NOMO-1 treated with dmso at 0.1 percent for 144 hours (cell line): Measurements from ENCODE around the gene DUOXA2.
"Not testable (repeated sequence)": the region's sequence is repeated elsewhere in the genome, so short reads cannot be mapped to it uniquely, and the experiment has no call there.

Experiments
- DNase-seq: peaks from one replicate; lab custom pipeline; 2025; ENCODE audit not compliant: unreplicated experiment; lab: John Stamatoyannopoulos, UW

The DUOXA2 gene

DNA sequence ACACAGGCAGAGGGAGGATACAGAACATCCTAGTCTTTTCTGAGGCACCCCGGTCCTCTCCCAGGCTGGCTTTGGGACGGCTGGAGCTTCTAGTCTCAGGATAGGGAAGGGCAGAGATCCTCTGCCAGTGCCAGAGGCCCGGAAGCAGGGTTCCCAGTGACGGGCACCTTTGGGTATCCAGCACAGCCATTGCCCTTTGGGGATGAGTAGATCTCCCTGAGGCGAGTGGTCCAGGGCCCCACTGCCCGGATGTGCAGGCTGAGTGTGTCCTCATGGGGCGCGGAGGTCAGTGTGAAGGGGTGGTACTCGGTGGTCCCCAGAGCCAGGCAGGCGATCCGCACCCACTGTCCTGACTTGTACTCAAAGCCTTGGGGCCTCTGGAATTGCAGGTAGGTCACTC, 18.5 kb upstream of the DUOXA2 start:
- no peak for DNase-seq

DNA sequence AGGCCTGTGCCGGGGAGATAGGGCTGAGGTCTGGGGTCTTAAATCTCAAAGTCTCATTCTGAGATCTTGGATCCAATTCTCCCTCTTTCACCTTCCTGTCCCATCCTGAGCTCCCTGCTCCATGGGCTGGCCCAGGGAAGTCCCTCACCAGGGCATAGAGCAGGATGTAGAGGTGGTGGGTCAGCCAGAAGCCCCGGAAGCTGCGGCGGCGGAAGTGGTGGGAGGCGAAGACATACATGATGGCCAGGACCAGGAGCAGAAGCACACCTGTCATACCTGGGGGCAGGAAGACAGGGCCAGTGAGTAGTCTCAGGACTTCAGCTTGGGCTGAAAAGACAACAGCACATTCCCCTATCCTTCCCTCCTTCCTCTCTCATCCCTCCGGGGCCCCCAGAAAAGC, 16.7 kb upstream of the DUOXA2 start:
- no peak for DNase-seq

DNA sequence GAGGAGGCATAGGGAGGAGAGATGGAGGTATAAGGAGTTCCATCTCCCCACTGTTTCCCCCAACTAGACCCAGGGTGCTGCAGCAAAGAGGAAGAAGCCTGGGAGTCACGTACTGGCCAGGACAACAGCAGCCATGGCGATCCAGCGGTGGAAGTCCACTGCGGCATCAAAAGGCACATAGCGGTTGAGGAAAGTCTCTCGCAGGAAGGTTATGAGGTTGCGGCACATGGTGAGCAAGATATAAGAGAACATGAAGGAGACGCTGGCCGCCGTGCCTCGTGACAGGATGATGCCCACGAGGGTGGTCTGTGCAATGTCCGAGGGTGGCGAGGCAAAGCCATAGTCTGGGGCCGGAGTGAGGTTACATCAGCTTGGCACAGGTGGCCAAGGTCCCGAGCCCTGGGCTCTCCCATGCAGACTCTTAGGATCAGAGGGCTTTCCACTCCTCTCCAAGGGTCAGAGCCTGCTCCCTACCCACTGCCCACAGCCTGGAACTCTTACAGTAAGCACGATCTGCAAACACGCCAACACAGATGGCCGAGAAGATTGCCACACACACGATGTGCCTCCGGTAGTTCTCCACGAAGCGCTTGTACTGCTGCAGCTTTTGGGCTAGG, 14.5 kb upstream of the DUOXA2 start:
- no peak for DNase-seq

DNA sequence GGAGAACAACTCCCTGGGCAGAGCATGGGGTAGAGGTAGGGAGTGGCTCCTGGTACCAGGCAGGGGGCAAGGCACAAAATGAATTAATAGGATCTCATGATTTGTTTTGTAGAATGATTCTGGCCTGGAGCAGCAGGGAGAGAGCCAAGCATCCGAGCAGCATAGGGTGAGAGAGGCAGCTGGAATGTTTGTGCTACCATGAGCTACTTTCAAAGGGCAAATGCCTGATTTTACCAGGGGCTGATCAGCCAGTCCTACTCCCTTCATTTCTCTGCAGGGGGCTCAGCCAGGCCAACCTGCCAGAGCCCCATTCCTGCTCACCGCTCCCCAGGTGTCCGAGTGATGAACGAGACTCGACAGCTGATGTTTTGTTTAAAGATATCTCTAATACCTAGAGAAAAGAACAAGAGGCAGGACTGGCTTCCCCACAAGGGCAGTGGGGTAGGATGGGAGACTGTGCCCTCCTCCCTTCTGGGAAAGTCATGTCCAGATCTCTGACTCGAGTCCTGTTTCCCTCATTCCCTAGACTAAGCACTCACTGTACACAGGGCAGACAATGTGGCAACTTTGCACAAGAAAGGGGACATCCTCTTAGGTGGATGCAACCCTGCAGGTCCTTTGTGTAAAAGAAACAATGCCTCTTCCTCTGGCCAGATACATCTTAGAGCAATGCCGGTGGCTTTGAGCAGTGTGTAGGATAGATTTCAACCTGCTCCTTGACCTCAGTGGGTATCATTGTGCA, 13.1 kb upstream of the DUOXA2 start:
- DNase-seq: no peak

DNA sequence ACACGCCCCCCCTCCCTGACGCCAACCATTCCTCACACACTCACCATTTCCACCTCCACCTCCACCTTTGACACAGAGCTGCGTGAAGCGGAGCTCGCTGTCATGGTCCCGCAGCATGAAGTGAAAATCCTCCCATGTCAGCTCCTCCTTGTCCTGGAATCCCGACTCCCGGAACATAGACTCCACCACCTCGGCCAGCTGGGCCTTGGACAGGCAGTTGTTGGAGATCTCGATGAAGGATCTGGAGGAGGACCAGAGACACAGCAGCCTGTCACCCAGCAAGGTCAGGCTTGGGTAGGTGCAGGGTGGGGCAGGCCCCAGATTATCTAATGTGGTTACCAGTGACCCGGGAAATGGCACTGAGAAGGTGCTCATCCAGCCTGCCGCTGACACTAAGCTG, 12.4 kb upstream of the DUOXA2 start:
- no peak for DNase-seq

DNA sequence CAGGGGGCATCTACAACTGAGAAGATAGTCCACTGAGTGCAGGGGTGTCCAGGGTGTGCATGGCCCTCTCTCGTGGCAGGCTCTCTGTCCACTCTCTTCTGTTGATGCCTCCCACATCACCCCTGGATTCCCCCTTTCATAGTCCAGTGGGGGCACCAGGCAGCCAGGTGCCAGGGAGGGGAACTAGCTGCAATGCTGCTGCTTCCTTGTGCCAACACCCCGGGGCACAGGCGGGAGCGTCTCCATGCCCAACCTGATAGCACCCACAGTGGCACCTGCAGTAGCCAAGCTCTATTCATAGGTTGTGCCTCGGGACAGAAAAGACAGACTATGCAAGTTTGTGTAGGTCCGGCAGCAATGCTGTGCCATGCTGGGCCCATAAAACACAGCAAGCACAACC, 11.9 kb upstream of the DUOXA2 start:
- DNase-seq: no peak

DNA sequence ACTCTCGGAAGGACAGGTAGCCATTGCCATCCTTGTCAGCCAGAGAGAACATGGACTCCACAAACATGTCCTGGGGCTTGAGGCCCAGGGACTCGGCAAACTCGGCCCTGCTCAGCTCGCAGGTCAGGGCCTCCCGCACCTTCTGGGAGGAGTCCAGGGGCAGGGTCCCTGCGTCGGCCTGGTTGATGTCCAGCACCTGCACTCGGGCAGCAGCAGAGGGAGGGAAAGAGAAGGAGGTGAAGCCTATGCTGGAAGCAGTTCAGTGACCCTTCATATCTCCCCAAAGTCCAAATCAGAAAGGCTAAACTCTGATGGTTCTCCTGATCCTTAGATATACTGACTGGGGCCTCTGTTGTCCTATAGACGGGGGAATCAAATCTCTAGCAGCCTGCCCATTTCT, 10.0 kb upstream of the DUOXA2 start:
- not testable (repeated sequence) for DNase-seq

DNA sequence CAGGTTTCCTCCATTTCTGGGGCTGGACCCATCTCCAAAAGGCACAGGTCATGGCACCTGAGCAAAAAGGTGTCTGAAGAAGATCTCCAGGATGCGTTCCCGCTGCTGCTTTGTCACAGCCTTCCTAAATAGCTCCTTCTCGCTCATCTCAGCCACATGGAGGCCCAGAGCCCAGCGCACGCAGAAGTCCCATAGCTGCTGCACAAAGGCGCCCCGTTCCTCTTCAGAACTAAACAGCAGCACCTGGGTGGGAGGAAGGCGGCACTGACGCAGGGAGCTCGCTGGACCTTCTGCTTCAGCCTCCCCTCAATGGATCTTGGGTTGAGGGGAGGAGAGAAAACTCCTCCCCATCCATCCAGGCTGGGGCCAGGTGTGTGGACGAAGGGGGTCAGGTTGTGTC, 8.5 kb upstream of the DUOXA2 start:
- no peak for DNase-seq

DNA sequence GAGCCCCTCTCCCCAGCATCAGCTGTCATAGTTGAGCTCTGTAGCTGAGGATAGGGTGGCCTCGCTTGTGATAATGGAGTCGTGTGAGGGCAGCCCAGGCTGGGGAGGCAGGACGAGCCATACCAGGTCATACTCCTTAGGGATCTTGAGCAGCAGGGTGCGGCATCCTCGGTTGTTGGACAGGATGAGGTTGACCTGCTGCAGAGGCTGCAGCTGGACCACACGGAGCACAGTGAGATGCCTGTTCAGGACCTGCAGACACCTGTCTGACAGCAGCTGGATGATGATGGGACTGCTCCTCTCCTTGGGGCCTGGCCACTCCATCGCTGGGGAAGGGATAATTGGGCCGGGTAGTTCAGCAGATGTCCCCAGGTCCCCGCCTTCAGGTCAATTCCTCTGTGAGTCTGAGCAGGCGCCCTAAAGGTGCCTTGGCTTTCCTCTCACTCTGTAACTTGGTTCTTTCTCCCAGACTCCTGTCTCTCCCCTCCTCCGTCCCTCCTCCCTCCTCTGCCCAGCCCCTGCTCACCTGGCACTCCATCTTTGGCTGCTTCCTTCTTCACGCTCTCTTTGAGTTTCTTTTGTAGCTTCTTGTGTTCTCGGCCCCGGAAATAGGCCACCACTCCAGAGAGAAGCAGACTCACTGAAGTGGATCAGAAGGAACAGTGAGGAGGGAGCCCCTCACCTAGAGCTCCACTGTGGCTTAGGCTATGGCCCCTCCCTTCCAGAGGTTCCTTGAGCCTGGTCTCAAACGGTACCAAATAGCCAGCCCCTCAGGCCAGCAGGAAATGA, 7.9 kb upstream of the DUOXA2 start:
- DNase-seq: no peak

DNA sequence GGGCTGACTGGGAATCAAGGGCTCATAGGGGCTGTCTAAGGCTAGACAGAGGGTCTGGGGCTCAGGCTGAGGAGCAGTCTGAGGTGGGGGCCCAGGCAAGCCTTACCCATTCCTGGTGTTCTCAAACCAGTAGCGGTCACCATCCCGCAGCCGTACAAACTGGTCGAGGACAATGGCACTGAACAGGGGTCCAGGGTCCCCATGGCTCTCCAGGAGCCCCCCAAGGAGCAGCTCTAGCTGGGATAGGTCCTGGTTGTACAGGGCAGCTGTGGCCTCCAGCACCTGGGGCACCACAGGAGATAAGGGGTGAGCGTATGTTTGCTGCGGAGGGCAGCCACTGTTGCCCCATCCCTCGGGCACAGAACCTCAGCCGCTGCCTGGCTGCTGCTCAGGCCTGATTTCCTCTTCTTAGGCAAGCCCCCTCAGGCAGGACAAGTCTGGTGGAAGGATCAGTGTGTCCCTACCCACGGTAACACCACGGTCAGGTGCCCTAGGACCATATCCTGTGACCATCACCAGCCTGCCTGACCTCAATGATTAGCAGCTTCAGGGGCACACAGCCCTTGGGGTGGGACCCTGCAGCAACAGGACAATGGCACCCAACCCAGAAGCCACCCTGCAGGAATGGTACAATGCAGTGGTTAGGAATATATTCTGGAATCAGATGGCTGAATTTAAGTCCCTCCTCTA, 6.0 kb upstream of the DUOXA2 start:
- no peak for DNase-seq

DNA sequence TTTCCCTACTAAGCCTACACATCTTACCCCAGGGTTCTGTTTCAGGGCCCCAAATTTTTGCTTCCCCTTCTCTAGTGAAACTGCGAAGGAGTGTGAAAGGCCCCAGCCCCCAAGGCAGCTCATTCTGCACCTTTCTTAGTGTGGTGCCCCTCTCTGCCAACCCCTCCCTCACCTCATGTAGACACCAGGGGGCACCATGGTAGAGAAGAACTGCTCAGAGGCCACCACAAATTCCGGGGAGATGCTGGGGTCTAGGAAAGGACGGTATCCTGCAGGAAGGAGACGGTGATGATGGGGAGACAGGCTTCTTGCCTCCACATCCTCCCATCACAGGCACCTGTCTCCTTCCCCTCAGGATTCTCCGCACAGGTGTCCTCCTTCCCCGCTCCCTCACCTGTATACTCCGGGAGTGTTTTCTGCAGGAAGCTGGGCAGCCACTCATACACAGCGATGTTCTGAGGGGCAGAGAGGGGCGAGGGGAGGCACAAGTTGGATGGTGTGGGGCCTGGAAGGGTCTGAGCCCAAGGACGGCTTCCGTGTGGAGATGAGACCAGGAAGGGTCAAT, 3.8 kb upstream of the DUOXA2 start:
- DNase-seq: no peak

DNA sequence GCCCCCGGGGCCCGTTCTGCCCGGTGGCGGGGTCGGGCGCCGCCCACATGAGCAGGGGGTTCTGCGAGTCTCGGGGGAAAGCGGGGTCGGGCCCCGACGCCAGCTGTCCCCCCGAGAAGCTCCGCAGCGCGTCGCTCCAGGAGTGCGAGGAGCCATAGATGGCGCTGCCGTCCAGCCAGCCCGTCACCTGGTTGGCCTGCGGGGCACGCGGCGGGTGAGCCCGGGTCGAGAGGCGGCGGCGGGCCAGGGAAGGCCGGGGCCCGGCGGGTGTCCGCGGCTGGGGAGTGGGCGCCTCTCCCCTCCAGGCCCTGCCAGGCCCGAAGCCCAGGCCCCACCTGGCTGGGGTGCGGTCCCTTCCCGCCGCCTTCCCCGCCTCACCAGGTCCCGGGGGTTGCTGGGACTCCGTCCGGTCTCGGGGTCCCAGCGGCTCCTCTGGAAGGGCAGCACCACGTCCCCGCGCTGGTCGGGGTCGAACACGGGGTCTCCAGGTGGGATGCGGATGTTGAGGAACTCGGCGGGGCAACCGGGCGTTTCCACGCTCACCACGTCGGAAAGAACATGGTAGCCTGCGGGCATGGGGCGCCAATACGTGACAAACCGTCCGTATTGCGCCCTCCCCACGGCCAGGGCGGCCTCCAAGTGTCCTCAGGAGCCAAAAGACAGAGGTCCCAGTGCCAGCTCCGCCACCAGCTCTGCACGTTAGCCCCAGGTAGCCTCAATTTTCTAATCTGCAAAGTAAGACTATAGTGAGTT, 2.6 kb upstream of the DUOXA2 start:
- DNase-seq: no peak

DNA sequence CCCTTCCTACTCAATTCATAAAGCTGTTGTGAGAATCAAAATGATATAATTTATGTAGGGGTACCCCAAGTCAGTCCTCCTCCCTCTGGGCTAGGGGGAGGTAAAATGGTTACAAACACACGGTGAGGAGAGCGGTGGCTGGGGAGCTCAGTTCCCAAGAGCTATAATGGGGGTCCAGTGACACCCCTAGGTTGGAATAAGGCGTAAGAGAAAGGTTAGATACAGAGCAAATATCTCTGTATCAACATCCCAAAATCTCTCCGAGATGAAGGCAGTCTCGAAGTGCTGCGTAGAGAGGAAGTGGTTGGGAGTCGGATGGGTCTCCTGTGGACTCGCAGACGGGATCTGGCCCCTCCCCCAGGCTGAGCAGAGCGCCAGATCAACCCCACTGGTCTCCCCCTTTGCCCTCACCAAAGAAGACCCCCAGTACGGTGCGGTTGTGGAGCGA, 2.0 kb upstream of the DUOXA2 start:
- DNase-seq: no peak

DNA sequence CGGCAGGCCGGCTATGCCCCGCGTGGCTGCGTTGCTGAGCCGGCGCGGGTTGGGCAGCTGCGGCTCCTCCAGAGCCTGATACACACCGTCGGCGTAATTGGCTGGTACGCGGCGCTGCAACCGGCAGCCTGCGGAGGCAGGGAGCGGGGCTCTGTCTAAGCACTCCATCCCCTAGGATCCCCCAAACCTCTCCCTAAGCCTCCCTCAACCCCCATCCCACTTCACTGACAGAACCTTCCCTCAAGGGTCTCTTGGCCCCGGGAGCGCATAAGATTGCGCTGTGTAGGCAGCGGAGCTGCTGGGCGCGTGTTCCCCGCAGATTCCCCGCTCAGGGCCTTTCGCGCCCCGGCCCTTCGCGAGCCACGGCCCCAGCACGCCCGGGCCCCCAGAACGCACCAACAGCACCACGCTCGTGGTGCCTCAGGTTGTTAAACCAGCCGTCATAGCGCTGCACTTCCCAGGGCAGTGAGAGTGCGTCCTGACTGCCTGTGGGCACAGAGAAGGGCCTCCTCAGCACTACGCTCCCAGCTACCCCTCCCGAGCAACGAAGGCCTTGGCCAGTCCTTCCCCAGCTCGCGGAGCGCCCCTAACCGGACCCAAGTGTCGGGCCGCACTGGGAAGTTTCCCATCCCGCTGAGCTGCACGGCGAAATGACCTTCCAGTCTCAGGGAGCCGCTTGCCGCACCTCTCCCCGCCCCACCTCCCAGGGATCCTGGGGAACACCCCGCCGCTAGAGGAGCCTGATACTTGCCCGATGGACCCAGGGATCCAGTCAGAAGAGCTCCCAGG, 1.3 kb upstream of the DUOXA2 start:
- DNase-seq: no peak

DNA sequence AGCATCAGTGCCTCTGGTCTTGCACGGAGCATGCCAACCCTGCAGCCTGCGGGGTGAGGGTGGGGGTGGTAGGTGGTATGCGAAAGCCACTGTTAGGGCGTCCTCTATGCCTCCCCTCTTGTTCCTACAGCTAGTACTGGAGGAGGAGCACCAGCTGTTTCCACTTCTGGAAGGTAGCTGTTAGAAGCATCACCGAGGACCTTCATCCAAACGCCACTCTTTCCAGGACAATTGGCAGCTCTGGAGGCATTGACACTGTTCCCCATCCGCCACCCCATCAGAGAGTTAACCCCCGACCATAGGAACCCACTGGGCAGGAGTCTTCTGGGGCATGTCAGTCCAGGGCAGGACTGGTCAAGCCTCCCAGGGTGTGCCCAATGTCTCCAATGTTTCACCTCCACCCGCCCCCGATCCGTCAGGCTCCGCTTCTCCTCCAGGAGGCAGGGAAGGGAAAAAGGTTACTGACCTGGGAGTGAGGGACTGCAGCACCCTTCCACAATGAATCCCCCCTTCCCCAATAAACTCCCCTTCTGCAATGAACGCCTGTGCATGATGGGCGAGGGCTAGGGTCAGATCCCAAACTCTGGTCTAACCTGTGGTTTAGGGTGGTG, 641 bp upstream of the DUOXA2 start:
- DNase-seq: no peak

DNA sequence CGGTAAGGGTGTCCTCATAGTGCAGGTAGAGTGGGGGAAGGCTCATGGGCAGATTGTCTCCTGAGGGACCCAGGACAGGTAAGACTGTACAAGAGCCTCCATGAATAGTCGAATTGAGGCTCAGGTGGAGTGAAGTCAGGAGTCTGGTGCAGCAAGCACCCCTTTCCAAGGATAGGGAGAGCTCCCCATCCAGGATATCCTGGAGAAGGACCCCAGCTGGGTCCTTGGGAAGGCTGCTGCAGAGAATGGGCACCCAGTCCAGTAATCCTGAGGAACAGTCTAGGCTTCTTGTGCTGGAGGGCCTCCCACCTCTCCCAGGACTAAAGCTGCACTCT, 592 bp downstream of the DUOXA2 start:
- no peak for DNase-seq

DNA sequence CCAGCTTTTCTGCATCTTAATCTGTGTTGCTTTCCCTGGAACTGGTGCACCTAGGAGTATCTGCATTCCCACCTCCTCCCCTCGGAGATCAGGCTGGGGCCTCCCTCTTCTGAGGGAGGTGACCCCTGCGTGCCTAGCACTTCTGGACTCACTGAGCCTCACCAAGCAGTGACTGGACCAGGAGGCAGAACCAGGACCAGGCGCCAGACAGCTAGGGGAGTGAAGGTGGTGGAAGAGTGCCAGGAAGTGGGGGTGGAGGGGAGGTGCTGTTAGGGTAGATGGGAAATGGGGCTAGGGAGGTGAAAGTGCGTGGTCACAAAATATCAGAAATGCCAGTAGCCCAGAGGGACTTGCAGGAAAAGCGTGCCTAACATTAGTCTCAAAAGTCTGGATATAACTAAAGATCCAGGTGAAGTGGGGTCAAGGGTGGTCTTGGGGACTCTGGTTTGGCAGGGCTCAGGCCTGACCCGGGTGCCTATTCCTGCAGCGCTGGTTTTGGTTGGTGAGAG, 1.2 kb downstream of the DUOXA2 start:
- DNase-seq: no peak

DNA sequence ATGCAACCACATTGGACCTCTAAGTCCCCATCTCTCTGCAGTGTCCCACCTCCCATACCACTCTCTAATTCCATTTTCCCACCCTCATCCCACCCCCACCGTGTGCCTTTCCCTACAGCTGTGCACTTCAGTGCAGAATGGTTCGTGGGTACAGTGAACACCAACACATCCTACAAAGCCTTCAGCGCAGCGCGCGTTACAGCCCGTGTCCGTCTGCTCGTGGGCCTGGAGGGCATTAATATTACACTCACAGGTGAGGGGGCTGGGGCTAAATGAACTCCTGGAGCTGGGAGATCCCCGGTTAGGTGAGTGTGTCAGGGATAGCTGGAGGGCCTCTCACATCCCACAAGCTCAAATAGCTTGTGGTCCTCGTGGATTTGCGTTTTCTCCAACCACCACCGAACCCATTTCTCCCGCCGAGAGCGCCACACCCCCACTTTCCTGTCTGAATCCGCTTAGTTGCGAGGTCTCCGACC, 1.9 kb downstream of the DUOXA2 start:
- DNase-seq: no peak
